ENCODE measurements around the gene CFD. TPM values are rescaled to one million over a fixed set of nuclear protein-coding genes. Genes with fewer than 3 reads are reported as not detected.

Gene CFD
- polyA plus RNA-seq, 1 donor from 2014 or later: 5.3 TPM

DNA sequence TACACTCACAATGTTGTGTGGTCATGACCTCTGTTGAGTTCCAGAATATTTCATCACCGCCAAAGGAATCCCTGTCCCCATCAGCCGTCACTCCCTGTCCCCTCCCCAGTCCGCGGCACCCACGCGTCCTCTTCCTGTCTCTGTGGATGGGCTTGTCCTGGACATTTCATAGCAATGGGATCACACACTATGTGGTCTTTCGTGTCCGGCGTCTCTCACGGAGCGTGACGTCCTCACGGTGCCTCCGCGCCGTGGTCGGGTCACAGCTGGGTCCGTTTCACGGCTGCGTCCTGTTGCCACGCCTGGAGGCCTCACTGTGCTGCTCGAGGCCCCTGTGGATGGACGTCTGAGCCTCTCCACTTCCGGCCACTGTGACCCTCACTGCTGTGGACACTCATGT is 25.2 kb upstream of the CFD start:
- Histone ChIP-seq H3K9me2 (ENCODE audit: insufficient read depth, low read length) (no peaks in the 10 kb centered on the region), H3K36me3 (ENCODE audit: insufficient read depth, low read length) (no peaks in the 10 kb centered on the region), H3K9ac (ENCODE audit: low read length) (no peak overlapping the region), H3F3A (ENCODE audit: insufficient read depth, low read length, poor library complexity, severe bottlenecking) (no peaks in the 10 kb centered on the region), H3K9me3 (ENCODE audit: low read length) (no peaks in the 10 kb centered on the region), H3K79me2 (replicated peaks; ENCODE audit: insufficient read depth, low read length) (no peaks in the 10 kb centered on the region), H3K27ac (ENCODE audit: low read length) (no peak overlapping the region), H4K20me1 (ENCODE audit: insufficient read depth) (no peaks in the 10 kb centered on the region), H3K27me3 (ENCODE audit: insufficient read depth, low read depth, low read length) (no peaks in the 10 kb centered on the region), H3K4me2 (ENCODE audit: low read length) (no peak overlapping the region), H3K4me3 (ENCODE audit: low read length) (no peak overlapping the region), H2AFZ (ENCODE audit: low read depth, low read length) (no peak overlapping the region)
- TF ChIP-seq, protein P1, sequence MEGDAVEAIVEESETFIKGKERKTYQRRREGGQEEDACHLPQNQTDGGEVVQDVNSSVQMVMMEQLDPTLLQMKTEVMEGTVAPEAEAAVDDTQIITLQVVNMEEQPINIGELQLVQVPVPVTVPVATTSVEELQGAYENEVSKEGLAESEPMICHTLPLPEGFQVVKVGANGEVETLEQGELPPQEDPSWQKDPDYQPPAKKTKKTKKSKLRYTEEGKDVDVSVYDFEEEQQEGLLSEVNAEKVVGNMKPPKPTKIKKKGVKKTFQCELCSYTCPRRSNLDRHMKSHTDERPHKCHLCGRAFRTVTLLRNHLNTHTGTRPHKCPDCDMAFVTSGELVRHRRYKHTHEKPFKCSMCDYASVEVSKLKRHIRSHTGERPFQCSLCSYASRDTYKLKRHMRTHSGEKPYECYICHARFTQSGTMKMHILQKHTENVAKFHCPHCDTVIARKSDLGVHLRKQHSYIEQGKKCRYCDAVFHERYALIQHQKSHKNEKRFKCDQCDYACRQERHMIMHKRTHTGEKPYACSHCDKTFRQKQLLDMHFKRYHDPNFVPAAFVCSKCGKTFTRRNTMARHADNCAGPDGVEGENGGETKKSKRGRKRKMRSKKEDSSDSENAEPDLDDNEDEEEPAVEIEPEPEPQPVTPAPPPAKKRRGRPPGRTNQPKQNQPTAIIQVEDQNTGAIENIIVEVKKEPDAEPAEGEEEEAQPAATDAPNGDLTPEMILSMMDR (IDR thresholded peaks at IDR 0.05; ENCODE audit: poor library complexity, severe bottlenecking): no peak
- TF ChIP-seq MXI1 (conservative IDR thresholded peaks at IDR 0.05; ENCODE audit: poor library complexity, severe bottlenecking): no peak
- TF ChIP-seq EP300 (conservative IDR thresholded peaks at IDR 0.05; ENCODE audit: poor library complexity, severe bottlenecking): no peak
- no peak for TF ChIP-seq POLR2AphosphoS5 (IDR thresholded peaks at IDR 0.05)
- no peak for TF ChIP-seq EZH2 (IDR thresholded peaks at IDR 0.05; ENCODE audit: borderline replicate concordance, insufficient read depth, low read length, poor library complexity, severe bottlenecking)
- TF ChIP-seq SMC3 (conservative IDR thresholded peaks at IDR 0.05; ENCODE audit: poor library complexity): no peak
- TF ChIP-seq TAF1 (IDR thresholded peaks at IDR 0.05; ENCODE audit: low read depth): no peak
- TF ChIP-seq, protein P2, sequence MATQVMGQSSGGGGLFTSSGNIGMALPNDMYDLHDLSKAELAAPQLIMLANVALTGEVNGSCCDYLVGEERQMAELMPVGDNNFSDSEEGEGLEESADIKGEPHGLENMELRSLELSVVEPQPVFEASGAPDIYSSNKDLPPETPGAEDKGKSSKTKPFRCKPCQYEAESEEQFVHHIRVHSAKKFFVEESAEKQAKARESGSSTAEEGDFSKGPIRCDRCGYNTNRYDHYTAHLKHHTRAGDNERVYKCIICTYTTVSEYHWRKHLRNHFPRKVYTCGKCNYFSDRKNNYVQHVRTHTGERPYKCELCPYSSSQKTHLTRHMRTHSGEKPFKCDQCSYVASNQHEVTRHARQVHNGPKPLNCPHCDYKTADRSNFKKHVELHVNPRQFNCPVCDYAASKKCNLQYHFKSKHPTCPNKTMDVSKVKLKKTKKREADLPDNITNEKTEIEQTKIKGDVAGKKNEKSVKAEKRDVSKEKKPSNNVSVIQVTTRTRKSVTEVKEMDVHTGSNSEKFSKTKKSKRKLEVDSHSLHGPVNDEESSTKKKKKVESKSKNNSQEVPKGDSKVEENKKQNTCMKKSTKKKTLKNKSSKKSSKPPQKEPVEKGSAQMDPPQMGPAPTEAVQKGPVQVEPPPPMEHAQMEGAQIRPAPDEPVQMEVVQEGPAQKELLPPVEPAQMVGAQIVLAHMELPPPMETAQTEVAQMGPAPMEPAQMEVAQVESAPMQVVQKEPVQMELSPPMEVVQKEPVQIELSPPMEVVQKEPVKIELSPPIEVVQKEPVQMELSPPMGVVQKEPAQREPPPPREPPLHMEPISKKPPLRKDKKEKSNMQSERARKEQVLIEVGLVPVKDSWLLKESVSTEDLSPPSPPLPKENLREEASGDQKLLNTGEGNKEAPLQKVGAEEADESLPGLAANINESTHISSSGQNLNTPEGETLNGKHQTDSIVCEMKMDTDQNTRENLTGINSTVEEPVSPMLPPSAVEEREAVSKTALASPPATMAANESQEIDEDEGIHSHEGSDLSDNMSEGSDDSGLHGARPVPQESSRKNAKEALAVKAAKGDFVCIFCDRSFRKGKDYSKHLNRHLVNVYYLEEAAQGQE (IDR thresholded peaks at IDR 0.05; ENCODE audit: borderline replicate concordance): no peak
- no peak for TF ChIP-seq RAD21 (conservative IDR thresholded peaks at IDR 0.05)

DNA sequence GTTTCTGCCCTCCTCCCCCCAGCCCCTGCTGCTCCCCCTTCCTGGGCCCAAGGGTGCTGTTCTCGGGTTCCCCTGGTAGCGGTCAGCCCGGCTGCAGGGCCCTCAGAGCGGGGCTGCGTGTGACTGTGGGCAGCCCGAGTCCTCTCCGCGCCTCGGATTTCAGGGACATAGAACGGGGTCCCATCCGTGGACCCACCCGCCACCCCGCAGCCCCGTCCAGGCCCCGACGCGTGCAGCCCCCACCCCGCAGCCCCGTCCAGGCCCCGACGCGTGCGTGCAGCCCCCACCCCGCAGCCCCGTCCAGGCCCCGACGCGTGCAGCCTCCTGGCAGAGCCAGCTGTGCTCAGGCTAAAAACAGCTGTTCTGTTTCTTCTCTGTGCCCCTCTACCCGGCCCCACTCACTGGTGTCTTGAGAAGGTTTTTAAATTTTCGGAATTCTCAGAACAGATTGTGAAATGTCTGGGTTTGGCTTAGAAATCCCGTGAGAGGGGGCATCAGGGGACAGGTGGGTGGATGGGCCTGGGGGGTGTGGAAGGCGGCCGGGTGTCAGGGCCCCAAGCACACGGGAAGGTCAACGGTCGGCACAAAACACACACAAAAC is 24.2 kb upstream of the CFD start:
- Histone ChIP-seq H3K4me2 (ENCODE audit: low read length) (no peak overlapping the region), H3K79me2 (replicated peaks; ENCODE audit: insufficient read depth, low read length) (no peaks in the 10 kb centered on the region), H3K9me2 (ENCODE audit: insufficient read depth, low read length) (no peaks in the 10 kb centered on the region), H3K27me3 (ENCODE audit: insufficient read depth, low read depth, low read length) (no peaks in the 10 kb centered on the region), H3K9ac (ENCODE audit: low read length) (no peak overlapping the region), H3K4me3 (ENCODE audit: low read length) (no peak overlapping the region), H2AFZ (ENCODE audit: low read depth, low read length) (no peak overlapping the region), H3K27ac (ENCODE audit: low read length) (no peak overlapping the region), H4K20me1 (ENCODE audit: insufficient read depth) (no peaks in the 10 kb centered on the region), H3F3A (ENCODE audit: insufficient read depth, low read length, poor library complexity, severe bottlenecking) (no peaks in the 10 kb centered on the region), H3K36me3 (ENCODE audit: insufficient read depth, low read length) (no peaks in the 10 kb centered on the region), H3K9me3 (ENCODE audit: low read length) (no peaks in the 10 kb centered on the region)
- no peak for TF ChIP-seq EZH2 (IDR thresholded peaks at IDR 0.05; ENCODE audit: borderline replicate concordance, insufficient read depth, low read length, poor library complexity, severe bottlenecking)
- no peak for TF ChIP-seq TAF1 (IDR thresholded peaks at IDR 0.05; ENCODE audit: low read depth)
- no peak for TF ChIP-seq POLR2AphosphoS5 (IDR thresholded peaks at IDR 0.05)
- TF ChIP-seq EP300 (conservative IDR thresholded peaks at IDR 0.05; ENCODE audit: poor library complexity, severe bottlenecking): no peak
- TF ChIP-seq, protein P1 (IDR thresholded peaks at IDR 0.05; ENCODE audit: poor library complexity, severe bottlenecking): no peak
- no peak for TF ChIP-seq MXI1 (conservative IDR thresholded peaks at IDR 0.05; ENCODE audit: poor library complexity, severe bottlenecking)
- TF ChIP-seq SMC3 (conservative IDR thresholded peaks at IDR 0.05; ENCODE audit: poor library complexity): no peak
- TF ChIP-seq RAD21 (conservative IDR thresholded peaks at IDR 0.05): no peak
- TF ChIP-seq, protein P2 (IDR thresholded peaks at IDR 0.05; ENCODE audit: borderline replicate concordance): no peak
